Measurements from ENCODE around the gene SYNPR. TPM values are rescaled to one million over a fixed set of nuclear protein-coding genes. Genes with fewer than 3 reads are reported as not detected.

SYNPR gene
- total and polyA plus RNA-seq, 11 donors: 0.11 to 1.0 (median 0.41) TPM; not detected in 7

DNA sequence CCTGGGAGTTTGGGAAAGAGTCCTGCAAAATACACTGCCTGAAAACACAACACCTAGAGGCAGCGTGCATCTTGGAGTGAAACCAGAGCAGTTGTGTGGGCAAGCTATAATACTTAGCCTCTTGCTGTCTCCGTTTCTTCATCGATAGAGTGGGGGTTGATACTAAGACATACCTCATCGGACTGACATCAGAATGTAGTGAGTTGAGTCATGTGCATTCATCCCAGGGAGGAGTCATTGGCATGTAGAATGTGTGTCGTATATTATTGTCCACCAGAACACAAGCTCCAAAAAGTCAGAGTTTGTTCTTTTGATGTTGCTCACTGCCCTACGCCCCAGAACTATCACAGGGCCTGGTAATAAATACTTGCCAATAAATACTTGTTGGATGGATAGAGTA is 378.7 kb downstream of the SYNPR start:
- no peaks in the 10 kb centered on the region for H3K4me1 ChIP-seq
- ATAC-seq (no peak), DNase-seq (no peak)
- H3K27ac ChIP-seq: no peak overlapping the region
- H3K27me3 ChIP-seq: no peaks in the 10 kb centered on the region
- no peaks in the 10 kb centered on the region for H3K9me3 ChIP-seq
- 73 to 90% (median 84%) methylated on average over 6 of the region's 6 CpGs for WGBS, 4 donors
- H3K36me3 ChIP-seq: no peaks in the 10 kb centered on the region
- no peak overlapping the region for H3K4me3 ChIP-seq
- intact Hi-C loops (cut with DNase I): no loop called here
- TF ChIP-seq CTCF (IDR thresholded peaks at IDR 0.05) (no peak), POLR2A (IDR thresholded peaks at IDR 0.05) (no peak)

DNA sequence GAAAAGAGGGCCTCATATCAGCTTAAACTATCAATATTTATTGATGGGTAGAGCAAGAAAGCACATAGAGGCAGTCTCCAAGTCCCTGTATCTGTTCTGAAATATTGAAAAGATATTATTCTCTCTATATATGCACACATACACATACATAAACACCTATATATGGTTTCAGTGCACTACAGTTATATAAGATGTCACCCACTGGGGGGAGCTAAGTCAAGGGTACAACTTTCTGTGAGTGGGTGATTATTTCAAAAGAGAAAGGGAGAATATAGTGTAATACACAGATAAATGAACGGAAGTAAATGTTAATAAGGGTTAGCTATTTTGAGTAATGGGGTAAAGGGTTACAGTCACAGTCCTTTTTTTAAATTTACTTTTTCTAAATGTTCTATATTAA is 383.1 kb downstream of the SYNPR start:
- H3K27ac ChIP-seq: no peak overlapping the region
- H3K27me3 ChIP-seq: no peaks in the 10 kb centered on the region
- no peaks in the 10 kb centered on the region for H3K36me3 ChIP-seq
- DNase-seq: no peak
- no peaks in the 10 kb centered on the region for H3K9me3 ChIP-seq
- TF ChIP-seq CTCF (IDR thresholded peaks at IDR 0.05) (no peak), POLR2A (IDR thresholded peaks at IDR 0.05) (no peak)
- no peak overlapping the region for H3K4me3 ChIP-seq
- no peak for ATAC-seq
- no peaks in the 10 kb centered on the region for H3K4me1 ChIP-seq
- WGBS, 4 donors: 63 to 72% (median 67%) methylated on average over 1 of the region's 1 CpG
- intact Hi-C loops (cut with DNase I): no loop called here

- Histone ChIP-seq H3K36me3 (no peaks in the 10 kb centered on the region), H3K27ac (no peak overlapping the region), H3K27me3 (no peaks in the 10 kb centered on the region), H3K4me1 (no peaks in the 10 kb centered on the region), H3K9me3 (no peaks in the 10 kb centered on the region), H3K4me3 (no peak overlapping the region)
- WGBS, 4 donors: 63 to 90% (median 73%) methylated on average over 2 to 4 of the region's 4 CpGs
- DNase-seq (no peak), ATAC-seq (no peak)
- TF ChIP-seq CTCF (IDR thresholded peaks at IDR 0.05) (no peak), POLR2A (IDR thresholded peaks at IDR 0.05) (no peak)
- intact Hi-C loops (cut with DNase I): no loop called here
Measured at GRCh38 chr3:63662011-63662410, 383.9 kb downstream of the SYNPR start.

- ATAC-seq: no peak
- intact Hi-C loops (cut with DNase I): no loop called here
- no peaks in the 10 kb centered on the region for H3K9me3 ChIP-seq
Measured at GRCh38 chr3:63662500-63662899, 384.4 kb downstream of the SYNPR start.

More at GRCh38 chr3:63662500-63662899, 384.4 kb downstream of the SYNPR start:
- DNase-seq: no peak
- TF ChIP-seq CTCF (IDR thresholded peaks at IDR 0.05) (no peak), POLR2A (IDR thresholded peaks at IDR 0.05) (no peak)
- H3K27me3 ChIP-seq: no peaks in the 10 kb centered on the region
- no peak overlapping the region for H3K4me3 ChIP-seq
- H3K4me1 ChIP-seq: no peaks in the 10 kb centered on the region
- H3K27ac ChIP-seq: no peak overlapping the region
- no peaks in the 10 kb centered on the region for H3K36me3 ChIP-seq

Data from heart left ventricle (tissue), 16 donors.